Smooth muscle cell (in vitro differentiated cells): ENCODE data around the gene SGMS2. TPM values are rescaled to one million over a fixed set of nuclear protein-coding genes. Genes with fewer than 3 reads are reported as not detected.

Experiments used
- DNase-seq: peaks from one replicate; lab custom pipeline; 2025; ENCODE audit not compliant: unreplicated experiment; lab: John Stamatoyannopoulos, UW
- H2AFZ ChIP-seq: fragments of 200-600 bp; sonication (generic); 2 replicates; pipeline ENCODE4 v1.6.0; 2016; ENCODE audit warnings: antibody characterized with exemption, low read depth, mild to moderate bottlenecking
- H3F3A ChIP-seq: fragments of 200-600 bp; sonication (generic); 2 replicates; pipeline ENCODE4 v1.6.0; 2017; ENCODE audit warnings: antibody characterized with exemption, low read depth
- H3K27ac ChIP-seq: fragments of 200-600 bp; sonication (generic); 2 replicates; pipeline ENCODE4 v1.5.1; 2016; ENCODE audit warnings: low read depth, mild to moderate bottlenecking
- H3K27me3 ChIP-seq: fragments of 200-600 bp; sonication (generic); 2 replicates; pipeline ENCODE4 v1.6.1; 2016; ENCODE audit warnings: low read depth, mild to moderate bottlenecking
- H3K36me3 ChIP-seq: fragments of 200-600 bp; sonication (generic); 2 replicates; pipeline ENCODE4 v1.5.1; 2016; ENCODE audit warnings: low read depth
- H3K4me1 ChIP-seq: fragments of 200-600 bp; sonication (generic); 2 replicates; pipeline ENCODE4 v1.5.1; 2016; ENCODE audit warnings: low read depth
- H3K4me2 ChIP-seq: fragments of 200-600 bp; sonication (generic); 2 replicates; pipeline ENCODE4 v1.6.0; 2016; ENCODE audit warnings: mild to moderate bottlenecking
- H3K4me3 ChIP-seq: fragments of 200-600 bp; sonication (generic); 2 replicates; pipeline ENCODE4 v1.5.1; 2016; ENCODE audit warnings: mild to moderate bottlenecking
- H3K79me2 ChIP-seq: fragments of 200-600 bp; sonication (generic); 2 replicates; pipeline ENCODE4 v1.6.0; 2016; ENCODE audit warnings: low read depth, mild to moderate bottlenecking
- H3K9ac ChIP-seq: fragments of 200-600 bp; sonication (generic); 2 replicates; pipeline ENCODE4 v1.6.0; 2016; ENCODE audit warnings: low read depth
- H3K9me3 ChIP-seq: fragments of 200-600 bp; sonication (generic); replicated peaks from 2 replicates; pipeline ENCODE4 v1.5.1; 2016; ENCODE audit warnings: low read depth
- H4K20me1 ChIP-seq: fragments of 200-600 bp; sonication (generic); 2 replicates; pipeline ENCODE4 v1.6.0; 2016; ENCODE audit warnings: low read depth
- WGBS: methylation state at CpG from one replicate; pipeline ENCODE4 v1.1.7; 2016; ENCODE audit warnings: low lambda C conversion rate; 5-methylcytosine and 5-hydroxymethylcytosine counted together
- polyA plus RNA-seq: library from polyadenylated mRNA; unstranded; fragments of >200 nt; fragmentation: Nextera tagmentation; extraction: Ambion mirVana; gene quantifications from 2 replicates; pipeline ENCODE4 v1.2.1, GENCODE V29; 2016
- total RNA-seq: library from RNA; depleted of rRNA; stranded (reverse); fragments of >200 nt; gene quantifications from 2 replicates; pipeline ENCODE4 v1.2.3, GENCODE V29; 2014
- TF ChIP-seq, protein P1 (sequence below): fragments of 200-600 bp; sonication (generic); IDR thresholded peaks from 2 replicates; pipeline ENCODE4 v1.5.1; 2017; ENCODE audit warnings: borderline replicate concordance, mild to moderate bottlenecking, antibody characterized with exemption; ENCODE audit not compliant: insufficient read depth, poor library complexity, severe bottlenecking

SGMS2 gene
- total and polyA plus RNA-seq, 2 experiments from 2014 or later = 16.2 to 55.5 TPM

DNA sequence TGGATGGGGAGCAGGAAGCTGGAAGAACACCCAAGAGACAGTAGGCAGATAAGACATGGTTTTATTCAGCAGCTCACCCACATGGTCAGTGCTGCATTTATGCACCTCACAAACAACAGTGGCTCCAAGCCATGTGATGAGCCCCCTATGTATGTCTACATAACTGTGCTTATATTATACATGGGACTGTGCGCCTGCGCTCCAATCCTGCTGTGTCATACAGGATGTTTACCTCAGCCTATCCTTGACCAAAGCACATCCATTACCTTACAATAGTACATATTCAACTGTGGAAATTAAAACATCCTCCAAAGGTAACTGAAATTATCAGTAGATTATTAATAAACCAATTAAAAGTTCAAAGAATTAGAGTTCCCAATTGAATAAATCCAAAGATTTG is 44.1 kb upstream of the SGMS2 start:
- Histone ChIP-seq H3K4me2 (no peak overlapping the region), H3K9me3 (no peaks in the 10 kb centered on the region), H3K9ac (no peak overlapping the region), H3K27me3 (no peaks in the 10 kb centered on the region), H4K20me1 (no peaks in the 10 kb centered on the region), H3K36me3 (no peaks in the 10 kb centered on the region), H3K4me3 (no peak overlapping the region), H3F3A (no peaks in the 10 kb centered on the region), H3K27ac (no peak overlapping the region), H2AFZ (no peak overlapping the region), H3K4me1 (no peaks in the 10 kb centered on the region), H3K79me2 (no peaks in the 10 kb centered on the region)
- no peak for DNase-seq
- TF ChIP-seq, protein P1, sequence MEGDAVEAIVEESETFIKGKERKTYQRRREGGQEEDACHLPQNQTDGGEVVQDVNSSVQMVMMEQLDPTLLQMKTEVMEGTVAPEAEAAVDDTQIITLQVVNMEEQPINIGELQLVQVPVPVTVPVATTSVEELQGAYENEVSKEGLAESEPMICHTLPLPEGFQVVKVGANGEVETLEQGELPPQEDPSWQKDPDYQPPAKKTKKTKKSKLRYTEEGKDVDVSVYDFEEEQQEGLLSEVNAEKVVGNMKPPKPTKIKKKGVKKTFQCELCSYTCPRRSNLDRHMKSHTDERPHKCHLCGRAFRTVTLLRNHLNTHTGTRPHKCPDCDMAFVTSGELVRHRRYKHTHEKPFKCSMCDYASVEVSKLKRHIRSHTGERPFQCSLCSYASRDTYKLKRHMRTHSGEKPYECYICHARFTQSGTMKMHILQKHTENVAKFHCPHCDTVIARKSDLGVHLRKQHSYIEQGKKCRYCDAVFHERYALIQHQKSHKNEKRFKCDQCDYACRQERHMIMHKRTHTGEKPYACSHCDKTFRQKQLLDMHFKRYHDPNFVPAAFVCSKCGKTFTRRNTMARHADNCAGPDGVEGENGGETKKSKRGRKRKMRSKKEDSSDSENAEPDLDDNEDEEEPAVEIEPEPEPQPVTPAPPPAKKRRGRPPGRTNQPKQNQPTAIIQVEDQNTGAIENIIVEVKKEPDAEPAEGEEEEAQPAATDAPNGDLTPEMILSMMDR = no peak
- 97% methylated on average over 2 of the region's 2 CpGs for WGBS

DNA sequence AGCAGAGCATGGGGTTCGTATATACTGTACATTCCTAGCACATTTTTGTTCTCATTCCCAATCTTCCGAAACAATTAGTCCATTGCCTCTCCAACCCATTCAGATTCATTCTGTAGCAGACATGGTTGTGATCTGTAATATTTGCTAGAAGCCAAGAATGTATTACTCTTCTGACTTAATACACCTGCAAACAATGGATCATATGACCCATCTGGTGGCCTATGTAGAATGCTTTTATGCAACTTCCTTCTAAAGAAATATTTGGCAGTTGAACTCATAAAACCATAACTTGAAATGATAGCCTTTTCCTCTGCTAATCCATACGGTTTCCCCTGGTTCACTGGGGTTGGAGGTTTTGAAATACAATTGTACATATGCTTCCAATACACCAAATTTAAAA is 32.8 kb upstream of the SGMS2 start:
- H3K4me2 ChIP-seq = no peak overlapping the region
- 88% methylated on average over 3 of the region's 3 CpGs for WGBS
- H3K36me3 ChIP-seq = no peaks in the 10 kb centered on the region
- H3K4me3 ChIP-seq = no peak overlapping the region
- no peak overlapping the region for H2AFZ ChIP-seq
- TF ChIP-seq, protein P1 = no peak
- no peaks in the 10 kb centered on the region for H3K4me1 ChIP-seq
- no peaks in the 10 kb centered on the region for H3F3A ChIP-seq
- no peaks in the 10 kb centered on the region for H3K27me3 ChIP-seq
- DNase-seq = no peak
- no peak overlapping the region for H3K9ac ChIP-seq
- no peaks in the 10 kb centered on the region for H3K9me3 ChIP-seq
- no peak overlapping the region for H3K27ac ChIP-seq
- H3K79me2 ChIP-seq = no peaks in the 10 kb centered on the region
- no peaks in the 10 kb centered on the region for H4K20me1 ChIP-seq

DNA sequence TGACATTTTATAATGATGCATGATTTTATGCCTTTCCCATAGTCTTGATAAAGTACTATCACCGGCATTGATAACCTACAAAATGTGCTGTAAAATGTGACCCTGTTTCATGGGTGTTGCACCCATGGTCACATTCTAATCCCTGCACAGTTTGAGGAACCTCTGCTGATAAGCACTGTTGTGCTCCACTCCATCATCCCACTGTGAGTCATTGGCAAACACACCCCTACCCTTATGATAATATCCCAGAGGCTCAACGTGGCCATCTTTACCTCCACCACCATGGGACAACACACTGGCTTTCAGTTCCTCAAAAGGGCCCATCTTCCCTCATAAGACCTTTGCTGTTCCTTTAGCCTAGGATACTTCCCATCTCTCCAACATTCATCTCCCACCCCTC is 32.0 kb upstream of the SGMS2 start:
- no peaks in the 10 kb centered on the region for H3K36me3 ChIP-seq
- no peaks in the 10 kb centered on the region for H3K9me3 ChIP-seq
- no peak overlapping the region for H3K9ac ChIP-seq
- DNase-seq = no peak
- no peaks in the 10 kb centered on the region for H3K79me2 ChIP-seq
- H4K20me1 ChIP-seq = no peaks in the 10 kb centered on the region
- TF ChIP-seq, protein P1 = no peak
- no peaks in the 10 kb centered on the region for H3F3A ChIP-seq
- WGBS = 82% methylated on average over 2 of the region's 2 CpGs
- H3K27me3 ChIP-seq = no peaks in the 10 kb centered on the region
- no peak overlapping the region for H3K4me2 ChIP-seq
- no peaks in the 10 kb centered on the region for H3K4me1 ChIP-seq
- no peak overlapping the region for H2AFZ ChIP-seq
- H3K4me3 ChIP-seq = no peak overlapping the region
- H3K27ac ChIP-seq = no peak overlapping the region

DNA sequence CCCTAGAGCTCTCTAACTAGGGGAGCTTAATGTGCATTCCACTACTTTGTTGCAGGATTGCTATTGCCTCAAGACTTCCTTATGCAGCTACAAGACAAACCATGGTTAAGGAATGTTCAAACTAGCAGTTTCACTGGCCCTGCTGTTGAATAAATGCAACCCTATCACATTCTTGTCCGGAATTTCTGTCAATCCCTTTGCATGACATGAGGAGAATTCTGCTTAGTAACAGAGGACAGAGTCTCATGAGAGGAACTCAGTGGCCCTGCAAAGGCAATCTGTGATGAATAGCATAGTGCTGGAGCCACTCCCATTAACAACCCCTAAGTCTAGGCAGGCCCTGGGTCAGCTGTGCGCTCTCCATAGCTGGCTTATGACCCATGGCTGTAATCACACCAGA is 30.7 kb upstream of the SGMS2 start:
- H3F3A ChIP-seq = no peaks in the 10 kb centered on the region
- H3K27ac ChIP-seq = no peak overlapping the region
- no peaks in the 10 kb centered on the region for H3K36me3 ChIP-seq
- WGBS = 79% methylated on average over 2 of the region's 2 CpGs
- H2AFZ ChIP-seq = no peak overlapping the region
- H3K9me3 ChIP-seq = no peaks in the 10 kb centered on the region
- TF ChIP-seq, protein P1 = no peak
- no peak for DNase-seq
- no peak overlapping the region for H3K9ac ChIP-seq
- no peaks in the 10 kb centered on the region for H3K79me2 ChIP-seq
- H4K20me1 ChIP-seq = no peaks in the 10 kb centered on the region
- H3K27me3 ChIP-seq = no peaks in the 10 kb centered on the region
- no peaks in the 10 kb centered on the region for H3K4me1 ChIP-seq
- no peak overlapping the region for H3K4me2 ChIP-seq
- no peak overlapping the region for H3K4me3 ChIP-seq
